ENCODE data around the gene FIGN. TPM values are rescaled to one million over a fixed set of nuclear protein-coding genes. Genes with fewer than 3 reads are reported as not detected.

Gene FIGN
- total RNA-seq, 1 donor from 2014 or later = not detected

- DNase-seq (no peak), ATAC-seq (ENCODE audit: low read depth) (no peak)
- ChIA-PET CTCF (no interaction called here), POLR2A (no interaction called here)
- H3K4me1 Mint-ChIP-seq = no peaks in the 10 kb centered on the region
- no peak overlapping the region for H3K27ac Mint-ChIP-seq
- H3K4me3 Mint-ChIP-seq = no peak overlapping the region
- H3K36me3 Mint-ChIP-seq (ENCODE audit: low read depth) = no peaks in the 10 kb centered on the region
- no peaks in the 10 kb centered on the region for H3K9me3 Mint-ChIP-seq
- TF ChIP-seq CTCF (IDR thresholded peaks at IDR 0.05) = no peak
- intact Hi-C loops (cut with micrococcal nuclease) = no loop called here
- no peaks in the 10 kb centered on the region for H3K27me3 Mint-ChIP-seq
These were observed 79.1 kb downstream of the FIGN start for GRCh38 chr2:163656622-163657280.

DNA sequence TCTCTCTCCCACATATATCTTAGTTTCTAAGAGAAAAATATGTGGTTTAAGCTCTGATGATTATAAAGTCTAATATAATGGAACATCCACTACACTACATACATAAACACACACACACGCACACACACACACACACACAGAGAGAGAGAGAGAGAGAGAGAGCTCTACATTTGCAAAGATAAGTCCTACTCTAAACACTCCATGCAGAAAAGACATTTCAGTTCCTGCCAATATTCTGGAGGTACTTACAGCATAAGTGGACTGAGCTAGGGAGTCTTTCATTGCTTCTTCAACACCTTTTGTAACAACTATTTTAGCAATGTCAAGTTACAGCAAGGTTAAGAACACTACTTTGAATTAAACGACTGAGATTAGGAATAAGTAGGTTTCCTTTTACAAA is 80.1 kb downstream of the FIGN start:
- ChIA-PET POLR2A (no interaction called here), CTCF (no interaction called here)
- Mint-ChIP-seq H3K4me1 (no peaks in the 10 kb centered on the region), H3K27me3 (no peaks in the 10 kb centered on the region), H3K9me3 (no peaks in the 10 kb centered on the region), H3K36me3 (ENCODE audit: low read depth) (no peaks in the 10 kb centered on the region), H3K27ac (no peak overlapping the region), H3K4me3 (no peak overlapping the region)
- no peak for TF ChIP-seq CTCF (IDR thresholded peaks at IDR 0.05)
- DNase-seq = no peak
- no peak for ATAC-seq (ENCODE audit: low read depth)
- intact Hi-C loops (cut with micrococcal nuclease) = no loop called here

- Mint-ChIP-seq H3K36me3 (ENCODE audit: low read depth) (no peaks in the 10 kb centered on the region), H3K4me1 (no peaks in the 10 kb centered on the region), H3K9me3 (no peaks in the 10 kb centered on the region), H3K27me3 (no peaks in the 10 kb centered on the region), H3K4me3 (no peak overlapping the region), H3K27ac (no peak overlapping the region)
- POLR2A ChIA-PET = no interaction called here
- no peak for TF ChIP-seq CTCF (IDR thresholded peaks at IDR 0.05)
- CTCF ChIA-PET = no interaction called here
- ATAC-seq (ENCODE audit: low read depth) (no peak), DNase-seq (no peak)
- intact Hi-C loops (cut with micrococcal nuclease) = no loop called here
These were observed 83.1 kb downstream of the FIGN start for GRCh38 chr2:163652751-163653150.

- H3K27me3 Mint-ChIP-seq = no peaks in the 10 kb centered on the region
- no peaks in the 10 kb centered on the region for H3K9me3 Mint-ChIP-seq
- ChIA-PET CTCF (no interaction called here), POLR2A (no interaction called here)
- H3K4me1 Mint-ChIP-seq = no peaks in the 10 kb centered on the region
- no peak for TF ChIP-seq CTCF (IDR thresholded peaks at IDR 0.05)
- ATAC-seq (ENCODE audit: low read depth) (no peak), DNase-seq (no peak)
- intact Hi-C loops (cut with micrococcal nuclease) = no loop called here
- H3K4me3 Mint-ChIP-seq = no peak overlapping the region
- no peak overlapping the region for H3K27ac Mint-ChIP-seq
- no peaks in the 10 kb centered on the region for H3K36me3 Mint-ChIP-seq (ENCODE audit: low read depth)
These were observed 86.7 kb downstream of the FIGN start for GRCh38 chr2:163649080-163649479.

- no peaks in the 10 kb centered on the region for H3K4me1 Mint-ChIP-seq
- no peaks in the 10 kb centered on the region for H3K9me3 Mint-ChIP-seq
- TF ChIP-seq CTCF (IDR thresholded peaks at IDR 0.05) = no peak
- H3K27ac Mint-ChIP-seq = no peak overlapping the region
- H3K36me3 Mint-ChIP-seq (ENCODE audit: low read depth) = no peaks in the 10 kb centered on the region
- ATAC-seq (ENCODE audit: low read depth) = no peak
- intact Hi-C loops (cut with micrococcal nuclease) = no loop called here
- no peak overlapping the region for H3K4me3 Mint-ChIP-seq
- no peaks in the 10 kb centered on the region for H3K27me3 Mint-ChIP-seq
- CTCF ChIA-PET = no interaction called here
- DNase-seq = no peak
- POLR2A ChIA-PET = no interaction called here
These were observed 88.5 kb downstream of the FIGN start for GRCh38 chr2:163647300-163647699.

Measured in activated B cell treated with CpG ODN at 0.5 μM for 24 hours (primary cell).